Right hindlimb (tissue), 1 donor: ENCODE results near the gene PALM.

Experiments
- DNase-seq: peaks from one replicate; pipeline ENCODE4 v3.0.0-alpha.2; 2018

The PALM gene

DNA sequence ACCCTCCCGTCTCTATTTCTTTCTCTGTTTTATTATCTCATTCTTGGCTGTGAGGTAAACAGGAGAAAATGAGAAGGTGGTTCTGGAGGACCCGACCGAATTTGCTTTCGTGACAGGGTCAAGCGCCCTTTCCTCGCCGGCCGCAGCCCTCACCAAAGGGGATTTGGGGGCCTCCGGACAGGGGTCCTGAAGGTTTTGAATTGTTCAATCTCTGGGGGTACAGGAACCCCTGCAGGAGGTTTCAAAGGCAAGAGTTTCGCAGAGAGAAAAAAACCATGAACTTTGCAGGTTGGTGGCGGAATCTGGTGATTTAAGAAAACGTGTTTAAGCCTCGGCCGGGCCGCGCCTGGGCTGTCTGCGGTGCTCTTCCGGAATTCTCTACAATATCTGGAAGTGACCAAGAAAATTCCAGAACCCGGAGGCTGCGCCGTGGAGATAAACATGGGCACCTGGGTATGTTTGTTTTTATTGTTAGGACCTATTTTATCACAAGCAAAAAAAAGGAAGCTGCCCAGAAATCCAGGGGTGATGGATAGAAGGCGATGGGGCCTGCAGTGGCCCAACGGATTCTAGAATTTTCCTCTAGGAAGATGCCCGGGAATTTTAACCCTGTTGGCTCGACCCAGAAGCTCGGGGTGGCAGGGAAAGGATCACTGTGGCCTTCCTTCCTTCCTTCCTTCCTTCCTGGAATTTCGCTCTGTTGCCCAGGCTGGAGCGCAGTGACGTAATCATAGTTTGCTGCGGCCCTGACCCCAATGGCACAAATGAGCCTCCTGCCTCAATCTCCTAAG is 74.3 kb downstream of the PALM start:
- DNase-seq = no peak

- no peak for DNase-seq
Measured at GRCh38 chr19:784541-784940, 75.8 kb downstream of the PALM start.

DNA sequence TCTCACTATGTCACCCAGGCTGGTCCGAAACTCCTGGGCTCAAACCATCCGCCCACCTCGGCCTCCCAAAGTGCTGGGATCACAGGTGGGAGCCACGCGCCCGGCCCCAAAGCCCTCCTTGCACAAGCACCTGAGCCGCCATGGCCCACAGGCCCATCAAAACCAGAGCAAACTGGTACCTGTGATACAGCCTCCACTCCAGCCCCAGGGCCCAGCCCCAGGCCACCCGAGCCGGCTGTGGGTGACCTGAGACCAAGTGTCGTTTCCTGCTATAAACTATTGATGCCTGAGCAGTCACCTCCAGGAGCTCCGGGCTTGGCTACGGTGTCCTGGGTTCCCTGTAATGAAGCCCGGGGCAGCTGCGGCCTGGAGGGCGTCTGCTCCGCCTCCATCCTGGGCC is 78.8 kb downstream of the PALM start:
- DNase-seq = no peak

- no peak for DNase-seq
Measured at GRCh38 chr19:788686-788982, 79.9 kb downstream of the PALM start.

GRCh38 chr19:788983-789700 is 80.4 kb downstream of the PALM start:
- peak; percentile 63 for DNase-seq

DNA sequence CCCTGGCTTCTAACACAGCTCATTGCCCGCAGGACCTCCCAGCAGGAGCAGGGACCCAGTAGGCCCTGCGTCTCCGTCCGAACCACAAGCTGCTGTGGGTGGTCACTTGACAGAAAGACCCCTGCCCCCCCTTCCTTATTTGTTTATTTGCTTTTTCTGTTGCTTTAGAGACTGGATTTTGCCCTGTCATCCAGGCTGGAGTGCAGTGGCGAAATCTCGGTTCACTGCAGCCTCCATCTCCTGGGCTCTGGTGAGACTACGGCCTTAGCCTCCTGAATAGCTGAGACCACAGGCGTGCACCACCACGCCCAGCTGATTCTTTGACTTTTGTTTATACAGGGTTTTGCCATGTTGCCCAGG is 80.9 kb downstream of the PALM start:
- no peak for DNase-seq

GRCh38 chr19:791007-791566 is 82.4 kb downstream of the PALM start:
- DNase-seq = no peak

DNA sequence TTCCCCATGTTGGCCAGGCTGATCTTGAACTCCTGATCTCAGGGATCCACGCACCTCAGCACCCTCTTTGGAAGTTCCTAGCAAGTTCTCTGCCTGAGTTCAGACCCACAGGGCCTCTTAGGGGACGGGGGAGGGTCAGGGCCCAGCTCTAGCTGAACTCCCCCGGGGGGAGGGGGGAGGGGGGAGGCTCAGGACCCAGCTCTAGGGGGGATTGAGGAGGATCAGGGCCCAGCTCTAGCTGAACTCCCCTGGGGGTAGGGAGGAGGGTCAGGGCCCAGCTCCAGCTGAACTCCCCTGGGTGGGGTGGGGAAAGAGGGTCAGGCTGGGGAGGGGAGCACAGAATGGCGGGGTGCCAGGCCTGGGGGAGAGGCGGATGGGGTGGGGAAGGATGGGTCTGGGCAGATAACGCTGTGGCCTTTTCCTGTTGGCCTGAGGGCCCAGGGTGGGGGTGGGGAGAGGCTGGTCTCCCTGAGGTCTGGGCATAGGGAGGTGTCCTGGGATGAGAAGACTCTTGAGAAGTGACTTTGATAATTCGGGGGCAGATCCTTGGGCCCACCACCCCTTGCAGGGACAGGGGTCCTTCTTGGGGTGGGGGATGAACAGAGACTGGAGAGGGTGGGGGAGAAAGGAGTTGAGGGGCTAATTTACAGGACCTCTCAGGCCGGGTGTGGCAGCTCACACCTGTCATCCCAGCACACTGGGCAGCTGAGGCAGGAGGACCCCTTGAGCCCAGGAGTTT is 83.0 kb downstream of the PALM start:
- no peak for DNase-seq

DNA sequence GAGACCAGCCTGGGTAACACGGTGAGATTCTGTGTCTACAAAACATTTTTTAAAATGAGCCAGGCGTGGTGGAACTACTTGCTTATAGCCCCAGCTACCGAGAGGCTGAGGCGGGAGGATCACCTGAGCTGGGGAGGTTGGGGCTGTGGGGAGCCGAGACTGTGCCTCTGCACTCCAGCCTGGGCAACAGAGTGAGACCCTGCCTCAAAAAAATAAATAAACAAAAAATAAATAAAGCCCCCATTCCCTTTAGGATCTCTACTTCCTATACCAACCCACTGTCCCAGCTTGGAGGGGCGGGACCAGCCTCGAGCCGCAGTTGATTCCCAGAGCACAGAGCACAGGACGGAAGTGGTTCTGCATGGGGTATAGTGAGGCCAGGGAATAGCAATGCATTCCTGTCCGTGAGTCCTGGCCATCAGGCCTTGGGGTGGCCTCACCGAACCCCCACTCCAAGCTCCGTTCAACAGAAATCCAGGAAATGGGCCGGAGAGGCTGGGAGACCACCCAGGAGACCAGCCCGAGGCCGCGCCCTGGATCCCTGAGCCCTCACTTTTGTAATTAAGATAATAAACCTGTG is 83.7 kb downstream of the PALM start:
- no peak for DNase-seq

DNA sequence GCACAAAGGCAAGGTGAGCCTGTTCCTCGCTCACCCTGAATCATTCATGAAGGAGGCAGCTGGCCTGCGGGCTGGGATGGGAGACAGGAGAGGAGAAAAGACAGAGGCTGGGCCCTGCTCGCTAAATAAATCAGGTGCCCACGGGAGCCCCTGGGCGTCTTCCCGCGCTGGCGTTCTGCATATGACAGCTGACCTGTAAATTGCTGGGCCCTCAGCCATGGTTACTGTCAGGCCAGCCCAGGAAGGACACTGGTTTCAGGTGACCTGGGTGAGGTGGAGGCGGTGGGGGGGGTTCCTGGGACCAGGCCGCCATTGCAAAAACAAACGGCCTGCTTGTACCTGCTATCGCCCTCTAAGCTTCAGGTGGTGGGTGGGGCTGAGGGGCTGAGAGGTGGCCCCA is 85.1 kb downstream of the PALM start:
- peak; percentile 12 for DNase-seq

- peak; percentile 64 for DNase-seq
Measured at GRCh38 chr19:795073-795611, 86.4 kb downstream of the PALM start.

GRCh38 chr19:795691-796581 is 87.2 kb downstream of the PALM start:
- DNase-seq = peak; percentile 39

DNA sequence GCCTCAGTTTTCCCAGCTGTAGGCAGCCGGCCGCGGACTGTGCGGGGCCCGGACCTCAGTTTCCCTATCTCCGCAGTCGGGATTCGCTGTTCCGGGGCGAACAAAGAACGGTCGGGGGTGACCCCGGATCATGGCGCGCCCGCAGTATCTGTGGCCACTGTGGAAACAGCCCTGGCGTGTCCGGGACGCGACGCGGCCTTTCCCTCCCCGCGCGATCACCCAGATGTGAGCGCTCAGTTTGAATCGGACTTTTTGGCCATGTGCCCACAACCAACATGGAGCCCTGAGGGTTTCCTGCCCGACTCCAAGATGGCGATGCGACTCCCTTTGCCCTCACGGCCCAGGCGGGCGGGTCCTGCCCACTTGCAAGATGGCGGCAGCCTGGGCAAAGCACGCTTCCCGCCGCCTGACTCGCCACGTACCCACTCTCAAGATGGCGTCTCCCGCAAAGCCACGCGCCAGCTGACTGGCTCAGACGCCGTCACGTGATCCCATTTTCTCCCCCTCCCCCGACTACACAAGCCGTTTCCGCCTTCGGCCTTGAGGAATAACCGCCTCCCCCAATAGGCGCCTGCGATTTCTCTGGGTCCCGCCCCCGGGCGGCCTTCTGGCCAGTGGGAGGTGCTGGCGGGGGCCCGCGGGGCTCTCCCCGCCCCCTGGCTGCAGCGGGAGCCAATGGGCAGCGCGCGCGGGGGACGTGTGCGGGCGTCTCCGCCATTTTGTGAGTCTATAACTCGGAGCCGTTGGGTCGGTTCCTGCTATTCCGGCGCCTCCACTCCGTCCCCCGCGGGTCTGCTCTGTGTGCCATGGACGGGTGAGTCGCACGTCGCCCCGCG is 88.2 kb downstream of the PALM start, which contains the start of gene PTBP1:
Gene PTBP1 (plus strand): TSS at position 761 of the 836 bp plus-strand sequence. CDS start 46 bp downstream, at position 807.
- peak; percentile 100 for DNase-seq
